GM19468 (cell line): Measurements from ENCODE around the gene AGL.
A peak's percentile ranks its signal among the peaks of the same experiment; 100 is the strongest.
"Not testable (repeated sequence)": the region's sequence is repeated elsewhere in the genome, so short reads cannot be mapped to it uniquely, and the experiment has no call there.

ENCODE experiments used
- ATAC-seq: cut with Tn5 transposase; IDR thresholded peaks from one replicate; pipeline ENCODE4 v1.9.1; 2021; ENCODE audit warnings: mild to moderate bottlenecking, moderate library complexity, moderate number of reproducible peaks; ENCODE audit not compliant: unreplicated experiment; ENCODE audit errors: extremely low read depth

AGL gene

DNA sequence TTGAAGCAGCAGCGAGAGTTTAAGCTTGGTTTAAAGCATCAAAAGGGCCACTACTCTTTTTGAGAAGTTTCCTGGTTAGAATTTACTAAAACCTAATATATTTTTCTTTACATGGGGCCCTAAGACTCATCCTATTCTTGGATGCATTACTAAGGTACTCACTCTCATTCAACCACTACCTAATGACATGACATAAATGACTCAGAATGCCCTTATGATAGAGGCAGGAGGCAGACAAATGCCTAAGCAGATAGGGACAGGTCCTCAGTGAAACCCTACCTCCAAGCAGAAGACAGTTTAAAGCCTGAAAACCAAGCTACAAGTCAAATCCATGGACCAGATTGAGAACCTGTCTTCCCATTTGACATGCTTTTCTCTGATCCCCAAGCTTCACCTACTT is 85.4 kb downstream of the AGL start:
- no peak for ATAC-seq

DNA sequence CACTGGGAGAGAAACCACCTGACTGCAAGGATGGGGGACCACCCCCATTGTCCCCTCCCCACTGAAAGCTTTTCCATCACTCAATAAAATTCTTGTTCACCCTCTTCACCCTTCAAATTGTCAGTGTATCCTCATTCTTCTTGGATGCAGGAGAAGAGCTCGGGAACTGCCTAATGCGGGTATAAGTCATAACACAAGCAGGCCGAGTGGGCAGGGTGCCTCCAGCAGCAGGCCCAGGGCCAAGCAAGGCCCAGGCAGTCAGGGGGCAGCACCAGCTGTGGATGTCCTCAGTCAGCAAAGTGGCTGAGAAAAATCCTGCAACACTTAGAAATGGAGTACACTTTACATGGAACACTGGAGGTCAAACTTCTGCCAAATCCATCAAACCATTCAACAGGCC is 85.9 kb downstream of the AGL start:
- ATAC-seq = no peak

DNA sequence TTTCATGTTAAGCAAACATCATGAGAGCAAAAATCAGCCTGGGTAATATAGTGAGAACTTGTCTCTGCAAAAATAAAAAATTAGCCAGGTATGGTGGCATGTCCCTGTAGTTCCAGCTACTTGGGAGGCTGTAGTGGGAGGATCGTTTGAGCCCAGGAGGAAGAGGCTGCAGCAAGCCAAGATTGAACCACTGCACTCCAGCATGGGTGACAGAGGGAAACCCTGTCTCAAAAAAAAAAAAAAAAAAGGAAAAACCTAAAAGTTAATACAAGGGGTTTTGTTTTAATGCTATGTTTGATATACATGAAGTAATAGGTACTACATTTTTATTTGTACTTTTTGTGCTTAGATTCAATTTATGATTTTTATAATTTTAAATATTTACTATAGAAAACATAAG is 92.6 kb downstream of the AGL start:
- ATAC-seq = no peak

DNA sequence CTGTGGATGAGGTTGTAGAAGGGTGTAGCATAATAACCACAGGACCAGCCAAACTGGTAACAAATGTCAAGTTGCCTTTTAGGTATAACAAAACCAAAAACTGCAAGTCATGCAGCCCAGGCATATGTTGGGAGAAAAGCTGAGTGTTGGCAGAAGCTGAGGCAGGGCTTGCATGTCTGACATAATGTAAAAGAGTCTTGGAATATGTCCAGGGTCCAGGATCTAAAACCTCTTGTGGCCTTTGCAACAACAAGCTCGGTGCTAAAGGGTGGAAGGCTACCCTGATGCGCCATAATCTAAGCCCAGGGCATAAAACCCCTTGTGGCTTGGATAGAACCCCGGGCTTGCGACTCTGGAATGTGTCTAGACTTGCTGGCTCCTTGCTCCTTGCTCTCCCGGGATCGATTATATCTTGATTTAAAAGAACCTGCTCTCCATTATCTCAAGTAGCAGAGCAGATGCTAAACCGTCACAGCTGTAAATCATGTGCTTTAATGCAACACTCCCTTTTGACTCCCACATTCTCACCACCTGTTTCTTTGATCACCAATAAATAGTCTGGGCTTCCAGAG is 93.1 kb downstream of the AGL start:
- no peak for ATAC-seq

DNA sequence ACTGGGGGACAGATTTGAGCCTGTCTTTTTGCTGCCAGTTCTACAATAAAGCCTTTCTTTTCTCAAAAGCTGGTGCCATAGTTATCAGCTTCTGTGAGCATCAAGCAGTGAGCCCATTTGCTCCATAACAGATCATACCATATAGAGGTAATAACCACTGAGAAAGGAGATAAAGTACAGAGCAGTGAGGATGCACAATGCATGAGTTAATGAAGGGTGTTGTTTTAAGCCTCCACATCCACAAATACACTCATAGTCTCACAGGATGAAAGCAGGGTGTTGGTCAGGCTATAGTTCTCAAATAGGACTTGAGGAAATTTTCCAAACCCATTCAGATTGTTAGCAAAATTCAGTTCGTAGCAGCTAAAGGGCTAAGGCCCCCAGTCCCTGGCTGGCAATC is 94.0 kb downstream of the AGL start:
- ATAC-seq = no peak

DNA sequence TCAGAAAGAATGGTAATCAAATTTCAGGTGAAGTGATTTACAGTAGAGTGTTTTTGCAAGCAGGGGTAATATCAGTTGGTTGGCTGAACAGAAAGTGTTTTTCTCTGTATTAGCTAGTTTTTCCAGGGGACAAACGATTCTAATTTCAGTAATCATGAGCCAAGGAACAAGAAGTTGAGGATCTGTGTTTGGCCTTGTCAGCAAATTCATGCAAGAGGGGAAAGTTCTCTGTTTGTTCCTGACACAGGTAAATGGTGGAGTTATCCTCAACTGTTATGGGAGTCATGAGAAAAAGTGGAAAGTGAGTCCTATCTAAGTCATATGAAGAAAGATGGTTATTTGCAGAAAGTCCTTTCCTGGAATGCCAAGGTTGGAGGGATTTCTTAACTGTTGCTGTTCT is 95.0 kb downstream of the AGL start:
- ATAC-seq = no peak

DNA sequence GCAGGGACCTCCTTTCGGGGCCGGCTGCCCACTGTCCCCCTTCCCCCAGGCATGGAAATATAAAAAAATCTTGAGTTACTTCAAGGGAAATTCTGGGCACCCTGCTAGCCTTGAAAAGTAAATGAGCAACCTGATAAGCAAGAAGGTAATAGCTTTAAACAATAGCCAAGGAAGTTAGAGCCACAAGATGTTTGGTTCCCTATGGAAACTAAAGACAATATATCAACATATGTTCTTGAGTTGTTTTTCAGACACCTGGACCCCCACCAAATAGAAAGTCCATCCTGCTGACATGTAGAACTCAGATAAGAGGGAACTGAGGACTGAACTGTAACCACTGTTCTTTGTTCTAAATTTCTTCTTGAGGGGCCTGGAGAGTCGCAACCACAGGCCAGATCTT is 100.3 kb downstream of the AGL start:
- no peak for ATAC-seq

DNA sequence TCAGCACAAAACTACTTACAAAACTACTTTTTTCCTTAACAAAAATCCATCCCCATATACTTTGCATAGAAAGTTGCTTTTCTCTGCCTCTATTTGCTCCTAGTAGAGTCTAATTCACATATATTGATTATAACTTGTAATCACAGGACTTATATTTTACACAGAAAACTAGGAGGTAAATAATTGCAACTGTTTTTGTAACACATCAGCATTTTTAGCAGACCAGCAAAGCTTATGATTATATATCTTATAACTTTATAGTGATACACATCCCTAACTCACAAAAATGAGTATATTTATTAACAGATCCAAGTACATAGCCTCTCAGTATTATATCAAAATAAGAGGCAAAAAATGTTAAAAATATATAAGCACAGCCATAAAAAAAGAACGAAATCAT is 102.4 kb downstream of the AGL start:
- ATAC-seq = no peak

DNA sequence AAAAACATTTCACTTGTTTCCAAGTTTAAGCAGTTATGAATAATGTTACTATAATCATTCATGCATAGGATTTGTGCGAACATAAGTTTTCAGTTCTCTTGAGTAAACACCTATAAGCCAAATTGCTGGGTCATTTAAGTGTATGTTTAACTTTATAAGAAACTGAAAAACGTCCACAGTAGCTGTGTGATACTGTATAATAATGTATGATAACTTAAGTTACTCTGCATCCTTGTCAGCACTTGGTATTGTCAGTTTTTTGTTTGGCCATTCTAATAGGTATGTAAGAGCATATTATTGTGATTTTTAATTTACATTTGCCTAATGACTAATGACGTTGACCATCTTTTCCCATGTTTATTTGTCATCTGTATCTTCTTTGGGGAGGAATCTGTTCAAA is 105.2 kb downstream of the AGL start:
- ATAC-seq = no peak

DNA sequence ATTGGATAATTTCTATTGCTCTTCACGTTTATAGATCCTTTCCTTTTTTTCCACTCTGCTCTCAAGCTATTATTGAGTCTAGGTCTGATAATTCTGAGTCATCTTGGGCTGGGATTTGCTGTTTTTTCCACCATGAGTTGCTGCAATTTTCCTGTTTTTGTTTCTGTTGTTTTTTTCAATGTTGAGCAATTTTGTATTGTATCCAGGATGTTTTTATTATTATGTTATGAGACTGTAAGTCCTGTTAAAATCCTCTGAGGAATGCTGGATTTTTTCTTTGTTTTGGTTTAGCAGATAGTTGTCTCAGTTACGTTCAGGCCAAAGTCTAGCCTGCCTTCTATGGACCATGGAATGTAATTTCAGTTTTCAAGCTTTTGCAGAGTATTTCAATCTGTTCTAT is 106.6 kb downstream of the AGL start:
- no peak for ATAC-seq

DNA sequence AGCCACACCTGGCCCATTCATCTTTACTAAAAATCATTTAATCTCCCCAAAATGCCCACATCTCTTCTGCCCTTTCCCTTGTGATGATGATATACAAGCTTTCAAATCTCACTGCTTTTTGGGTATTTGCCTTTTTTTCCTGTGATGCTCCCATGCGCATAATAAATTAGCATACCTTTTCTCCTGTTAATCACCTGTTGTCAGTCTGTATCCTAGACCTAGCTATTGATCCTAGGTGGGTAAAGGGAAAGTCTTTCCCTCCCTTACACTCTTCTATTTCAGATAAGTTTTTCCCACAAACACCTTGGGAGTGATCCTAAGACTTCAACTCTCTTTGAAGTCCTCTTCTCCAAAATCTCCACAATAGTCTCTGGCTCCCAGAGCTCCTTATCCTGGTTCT is 107.7 kb downstream of the AGL start:
- no peak for ATAC-seq

DNA sequence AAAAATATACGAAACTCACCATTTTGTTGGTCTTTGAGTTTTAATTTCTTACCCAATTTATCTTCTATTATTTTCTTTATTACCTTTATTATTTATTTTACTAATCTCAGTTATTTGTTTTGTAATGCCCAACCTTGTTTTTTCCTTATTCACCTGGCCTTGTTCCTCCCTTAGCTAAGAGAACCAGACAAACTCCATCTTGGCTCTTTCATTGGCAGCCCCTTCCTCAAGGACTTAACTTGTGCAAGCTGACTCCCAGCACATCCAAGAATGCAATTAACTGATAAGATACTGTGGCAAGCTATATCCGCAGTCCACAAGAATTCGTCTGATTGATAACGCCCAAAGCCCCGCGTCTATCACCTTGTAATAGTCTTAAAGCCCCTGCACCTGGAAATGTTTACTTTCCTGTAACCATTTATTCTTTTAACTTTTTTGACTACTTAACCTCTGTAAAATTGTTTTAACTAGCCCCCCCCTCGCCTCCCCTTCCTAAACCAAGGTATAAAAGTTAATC is 109.1 kb downstream of the AGL start:
- ATAC-seq = not testable (repeated sequence)

DNA sequence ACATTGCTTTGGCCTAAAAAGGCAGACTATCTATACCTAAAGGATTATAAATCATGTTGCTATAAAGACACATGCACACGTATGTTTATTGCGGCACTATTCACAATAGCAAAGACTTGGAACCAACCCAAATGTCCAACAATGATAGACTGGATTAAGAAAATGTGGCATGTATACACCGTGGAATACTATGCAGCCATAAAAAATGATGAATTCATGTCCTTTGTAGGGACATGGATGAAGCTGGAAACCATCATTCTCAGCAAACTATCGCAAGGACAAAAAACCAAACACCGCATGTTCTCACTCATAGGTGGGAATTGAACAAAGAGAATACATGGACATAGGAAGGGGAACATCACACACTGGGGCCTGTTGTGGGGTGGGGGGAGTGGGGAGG is 110.1 kb downstream of the AGL start:
- ATAC-seq = not testable (repeated sequence)

DNA sequence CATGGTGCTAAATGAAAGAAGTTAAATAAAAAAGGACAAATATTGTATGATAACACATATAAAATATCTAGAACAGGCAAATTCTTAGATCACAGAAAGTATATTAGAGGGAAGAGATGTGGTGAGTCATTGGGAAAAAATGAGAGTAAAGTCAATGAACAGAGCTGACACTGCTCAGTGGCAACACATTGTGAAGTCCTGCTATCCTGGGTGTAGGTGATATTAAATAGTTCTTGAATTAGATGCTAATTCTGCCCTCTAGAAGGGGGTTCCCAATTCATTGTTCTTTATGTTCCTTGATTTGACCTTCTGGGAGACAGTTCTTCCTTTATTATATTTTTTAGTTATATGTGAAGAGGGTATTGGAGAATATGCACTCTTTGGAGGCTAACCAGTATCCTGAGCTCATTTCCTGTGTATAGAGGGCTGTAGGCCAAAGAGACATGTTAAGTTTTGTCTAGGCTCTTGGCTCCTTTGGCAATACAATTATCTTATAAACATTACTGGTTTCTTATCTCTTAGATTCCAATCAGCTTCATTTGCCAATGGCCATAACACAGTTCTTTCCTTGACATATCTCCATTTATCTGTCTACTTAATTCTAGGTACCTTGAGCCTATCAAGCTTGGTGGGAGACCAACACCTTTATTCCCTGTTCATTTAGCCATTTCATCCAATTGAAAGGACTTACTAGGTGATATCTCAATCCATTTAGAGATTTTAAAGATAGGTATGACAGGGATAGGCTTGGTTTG is 113.1 kb downstream of the AGL start:
- no peak for ATAC-seq

DNA sequence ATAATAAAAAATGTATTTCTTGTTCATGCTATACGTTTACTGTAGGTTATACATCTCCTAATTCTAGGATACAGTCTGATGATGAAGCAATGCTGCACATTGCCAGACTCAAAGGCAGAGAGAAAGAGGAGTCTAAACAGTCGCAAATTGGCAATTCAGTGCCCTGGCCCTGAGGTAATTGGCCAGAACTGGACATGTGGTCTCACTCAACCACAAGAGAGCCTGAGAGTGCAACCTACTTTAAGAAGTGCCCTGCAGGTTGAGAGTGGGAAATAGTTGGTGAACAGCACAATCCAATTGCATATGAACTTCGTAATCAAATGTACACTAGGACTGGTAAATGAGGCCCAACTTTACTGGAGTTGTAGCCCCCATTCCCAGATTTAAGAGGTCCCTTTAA is 114.6 kb downstream of the AGL start:
- no peak for ATAC-seq

DNA sequence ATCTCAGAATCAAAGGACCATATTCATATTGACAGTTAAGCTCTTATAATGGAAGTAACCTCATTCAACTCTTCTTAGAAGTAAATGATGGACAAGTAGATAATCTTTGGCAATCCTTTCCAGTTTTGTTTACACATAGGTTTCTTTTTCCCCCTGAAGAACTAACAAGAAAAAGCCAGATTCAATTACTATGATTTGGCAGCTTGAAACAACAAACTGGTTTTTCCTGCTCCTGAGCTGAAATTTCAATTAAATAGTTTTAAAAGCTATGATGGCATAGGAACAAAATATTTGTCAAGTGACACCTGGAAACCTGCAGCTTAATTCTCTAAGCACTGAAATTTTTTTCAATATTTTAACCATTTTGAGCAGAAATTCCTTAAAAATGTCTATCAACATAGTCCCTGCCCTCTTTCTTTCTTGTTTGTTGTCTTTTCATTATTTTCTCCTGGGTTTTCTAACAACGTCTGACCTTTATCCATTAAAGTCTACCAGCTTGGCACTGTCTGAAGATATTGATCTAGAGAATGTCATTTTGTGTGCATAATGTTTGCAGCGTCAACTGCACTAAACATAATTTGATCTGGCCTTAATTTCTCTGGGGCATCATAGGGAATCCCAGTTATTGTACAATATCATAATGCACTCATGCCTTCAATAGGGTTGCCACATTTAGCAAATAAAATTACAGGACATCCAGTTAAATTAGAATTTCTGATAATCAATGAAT is 115.7 kb downstream of the AGL start:
- ATAC-seq = no peak

DNA sequence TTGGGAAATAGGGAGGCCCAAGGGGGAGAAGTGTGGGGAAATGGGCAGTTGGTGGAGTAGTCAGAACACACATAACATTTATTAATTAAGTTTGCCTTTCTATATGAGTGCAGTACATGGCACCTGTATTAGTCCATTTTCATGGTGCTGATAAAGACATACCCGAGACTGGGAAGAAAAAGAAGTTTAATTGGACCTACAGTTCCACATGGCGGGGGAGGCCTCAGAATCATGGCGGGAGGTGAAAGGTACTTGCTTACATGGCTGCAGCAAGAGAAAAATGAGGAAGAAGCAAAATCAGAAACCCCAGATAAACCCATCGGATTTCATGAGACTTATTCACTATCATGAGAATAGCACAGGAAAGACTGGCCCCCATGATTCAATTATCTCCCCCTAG is 118.1 kb downstream of the AGL start:
- no peak for ATAC-seq

DNA sequence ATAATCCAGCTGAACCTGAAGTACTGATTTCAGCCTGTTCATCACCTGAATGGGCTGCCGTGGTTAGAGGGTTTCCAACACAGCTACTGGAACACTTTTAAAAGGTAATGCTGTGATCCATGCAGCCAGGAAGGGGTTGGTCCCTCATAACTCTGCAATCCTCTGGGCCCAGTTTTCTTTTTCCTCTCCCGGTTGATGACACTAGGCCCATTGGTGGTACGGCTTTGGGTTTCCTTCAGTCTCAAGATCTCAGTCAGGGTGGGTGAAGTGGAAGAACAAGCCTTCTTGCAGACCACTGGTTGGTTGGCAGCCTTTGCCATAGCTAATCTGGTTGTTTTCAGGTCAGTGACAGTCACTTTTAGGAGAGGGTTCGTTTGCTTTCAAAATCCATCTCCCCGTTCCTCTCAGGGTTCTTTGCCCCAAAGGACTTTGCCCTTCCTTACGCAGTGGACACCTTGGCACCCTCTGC is 119.1 kb downstream of the AGL start:
- ATAC-seq = no peak

DNA sequence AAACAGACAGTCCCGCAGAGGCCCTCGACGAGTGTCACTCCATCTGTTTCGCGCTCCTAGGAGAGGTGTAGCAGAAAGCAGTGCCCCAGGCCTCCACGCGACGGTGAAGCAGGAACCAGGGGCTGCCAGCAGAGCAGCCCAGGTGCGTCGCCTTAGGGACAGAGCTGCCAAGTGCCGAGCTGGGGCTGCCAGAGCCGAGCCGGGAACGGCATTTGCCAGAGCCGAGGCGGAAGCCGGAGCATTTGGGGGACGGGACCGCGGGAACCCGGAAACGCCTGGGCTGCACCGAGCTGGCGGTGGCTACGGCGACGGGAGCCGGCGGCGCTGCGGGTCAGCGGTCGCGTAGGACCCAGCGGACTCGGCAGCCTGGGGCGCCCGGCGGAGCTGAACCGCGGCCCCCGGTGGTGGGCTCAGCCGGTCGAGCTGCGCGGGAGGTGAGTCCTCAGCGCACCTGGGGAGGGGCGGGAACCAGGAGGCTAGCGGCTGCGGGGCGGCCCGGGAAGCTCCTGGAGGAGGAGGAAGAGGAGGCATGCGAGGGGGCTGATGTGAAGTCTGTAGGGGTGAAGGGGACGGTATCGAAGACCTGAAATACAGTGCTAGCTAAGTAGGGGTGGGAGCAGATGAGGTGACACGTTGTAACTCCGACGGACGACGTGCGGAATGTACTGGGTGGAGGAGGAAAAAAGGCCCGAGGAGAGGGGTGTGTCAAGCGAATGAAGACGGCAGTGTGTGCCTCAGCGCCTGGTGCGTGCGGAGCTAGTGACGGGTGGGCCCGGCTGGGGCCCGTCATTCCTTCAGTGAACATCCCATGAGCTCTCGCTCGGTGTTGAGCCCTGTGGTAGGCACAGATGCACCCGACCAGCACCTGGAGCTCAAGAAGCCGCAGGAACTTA is 119.8 kb downstream of the AGL start, which contains the start of gene SLC35A3:
SLC35A3 (plus strand) TSS at position 268 of the 893 bp plus-strand sequence. CDS start 23,559 bp downstream, outside the sequence.
- ATAC-seq = peak; percentile 88

DNA sequence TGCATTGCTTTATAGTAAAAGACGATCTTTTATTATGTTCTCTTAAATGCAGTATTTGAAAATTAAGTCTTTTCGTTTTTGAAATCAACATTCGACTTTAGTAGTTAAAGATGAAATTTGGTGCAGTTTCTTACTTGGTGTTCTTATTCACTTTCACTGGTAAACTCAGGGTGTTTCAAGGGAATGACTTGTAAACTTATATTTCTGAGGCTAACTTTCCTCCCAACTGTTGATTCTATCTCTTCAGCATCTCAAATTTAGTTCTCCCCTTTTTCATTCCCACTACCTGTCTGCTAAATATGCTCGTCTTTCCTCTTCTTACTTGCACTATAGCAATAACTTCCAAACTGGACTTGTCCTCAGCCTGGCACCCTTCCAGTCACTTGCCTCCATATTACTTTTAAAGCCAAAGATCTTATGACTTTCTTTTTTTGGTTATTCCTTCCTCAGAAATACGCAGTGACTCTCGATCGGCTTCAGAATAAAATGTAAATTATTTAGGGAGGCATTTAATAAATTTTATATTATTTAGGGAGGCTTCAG is 120.6 kb downstream of the AGL start:
- ATAC-seq = no peak
